Measurements from ENCODE around the gene PAK4. TPM values are rescaled to one million over a fixed set of nuclear protein-coding genes. Genes with fewer than 3 reads are reported as not detected.
"Not testable (repeated sequence)": the region's sequence is repeated elsewhere in the genome, so short reads cannot be mapped to it uniquely, and the experiment has no call there.

The PAK4 gene
- polyA plus RNA-seq, 1 of the 3 experiments (the other 2 are of a cell fraction) = 36.4 TPM

DNA sequence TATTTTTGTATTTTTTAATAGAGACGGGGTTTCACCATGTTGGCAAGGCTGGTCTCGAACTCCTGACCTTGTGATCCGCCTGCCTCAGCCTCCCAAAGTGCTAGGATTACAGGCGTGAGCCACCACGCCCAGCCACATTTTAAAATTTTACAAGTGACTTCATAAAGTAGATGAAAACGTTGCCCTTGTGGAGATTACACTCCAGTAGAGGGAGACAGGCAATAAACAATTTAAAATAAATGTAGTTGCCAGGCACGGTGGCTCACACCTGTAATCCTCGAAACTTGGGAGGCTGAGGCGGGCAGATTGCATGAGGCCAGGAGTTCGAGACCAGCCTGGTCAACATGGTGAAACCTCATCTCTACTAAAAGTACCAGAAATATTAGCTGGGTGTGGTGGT lies 93.5 kb downstream of the PAK4 start:
- WGBS (ENCODE audit: low lambda C conversion rate) = 12% methylated on average over 10 of the region's 10 CpGs
- CTCF ChIA-PET = interaction anchor here (1.0 kb wide), 1 partner anchor 167 kb away, joined by 3 read pairs; no protein-coding TSS in a partner anchor
- POLR2A ChIA-PET; H3K79me2 ChIP-seq (ENCODE audit: insufficient read depth); H3F3A ChIP-seq (replicated peaks; ENCODE audit: insufficient read depth); H3K9ac ChIP-seq; H3K4me1 ChIP-seq (ENCODE audit: control insufficient read depth in 1 of 2, insufficient read depth in 2 of 2, low read depth in 1 of 2, low read length in 1 of 2); H3K36me3 ChIP-seq (replicated peaks in 1 of 2; ENCODE audit: control insufficient read depth in 1 of 2, insufficient read depth in 2 of 2, low read length in 1 of 2); H3K9me2 ChIP-seq; H3K4me2 ChIP-seq; H4K20me1 ChIP-seq (ENCODE audit: insufficient read depth); H3K9me3 ChIP-seq; H3K27me3 ChIP-seq (ENCODE audit: insufficient read depth); H3K4me3 ChIP-seq (ENCODE audit: low read depth in 2 of 2, low read length in 1 of 2); DNase-seq; H3K27ac ChIP-seq (ENCODE audit: low read depth in 2 of 2, low read length in 1 of 2); H2AFZ ChIP-seq (ENCODE audit: low read depth): not testable (repeated sequence)
- 0 out of 2 replicates have a peak, but pooled peaks have one; percentile 6 for TF ChIP-seq RAD21 (IDR thresholded peaks at IDR 0.05; ENCODE audit: low read length)

DNA sequence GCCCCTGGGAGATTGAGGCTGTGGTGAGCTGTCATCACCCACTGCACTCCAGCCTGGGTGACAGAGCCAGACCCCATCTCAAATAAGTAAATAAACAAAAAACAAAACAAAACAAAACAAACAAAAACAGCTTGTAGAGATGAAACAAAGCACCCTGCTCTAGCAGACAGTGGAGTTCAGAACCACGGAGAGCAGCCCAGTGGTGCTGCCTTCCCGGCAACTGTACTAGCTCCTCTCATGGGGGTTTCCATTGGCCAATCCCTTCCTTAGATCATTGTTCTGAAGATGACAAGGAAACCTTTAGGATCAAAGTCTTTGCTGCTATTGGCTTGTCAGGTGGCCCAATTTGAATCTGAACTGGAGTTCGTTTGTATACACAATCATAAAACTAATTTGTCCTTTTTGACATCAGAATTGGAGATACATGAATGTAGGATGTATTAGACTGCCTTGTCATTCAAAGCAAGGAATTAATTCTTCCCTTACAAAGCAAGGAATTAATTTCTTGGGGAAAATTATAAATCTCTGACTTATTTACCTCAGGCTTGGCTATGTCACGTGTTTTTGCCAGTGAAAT lies 98.2 kb downstream of the PAK4 start:
- no peaks in the 10 kb centered on the region for H3K79me2 ChIP-seq (ENCODE audit: insufficient read depth)
- H3K36me3 ChIP-seq (replicated peaks in 1 of 2; ENCODE audit: control insufficient read depth in 1 of 2, insufficient read depth in 2 of 2, low read length in 1 of 2) = no peaks in the 10 kb centered on the region
- no peak overlapping the region for H3K27ac ChIP-seq (ENCODE audit: low read depth in 2 of 2, low read length in 1 of 2)
- H4K20me1 ChIP-seq (ENCODE audit: insufficient read depth) = no peaks in the 10 kb centered on the region
- POLR2A ChIA-PET = no interaction called here
- no peak overlapping the region for H3K4me3 ChIP-seq (ENCODE audit: low read depth in 2 of 2, low read length in 1 of 2)
- 29% methylated on average over 4 of the region's 4 CpGs for whole genome bisulfite sequencing (ENCODE audit: low lambda C conversion rate)
- no peaks in the 10 kb centered on the region; the same call in 1 of the 2 replicates for H3K27me3 ChIP-seq (ENCODE audit: insufficient read depth)
- H3K4me2 ChIP-seq = no peak overlapping the region
- H3K9ac ChIP-seq = no peak overlapping the region
- CTCF ChIA-PET = no interaction called here
- no peaks in the 10 kb centered on the region for H3K9me2 ChIP-seq
- no peaks in the 10 kb centered on the region for H3F3A ChIP-seq (replicated peaks; ENCODE audit: insufficient read depth)
- no peak overlapping the region for H2AFZ ChIP-seq (ENCODE audit: low read depth)
- no peaks in the 10 kb centered on the region for H3K9me3 ChIP-seq
- no peaks in the 10 kb centered on the region for H3K4me1 ChIP-seq (ENCODE audit: control insufficient read depth in 1 of 2, insufficient read depth in 2 of 2, low read depth in 1 of 2, low read length in 1 of 2)
- TF ChIP-seq RFX5 (IDR thresholded peaks at IDR 0.05; ENCODE audit: low read length) = peak; percentile 65; the same call in 1 of the 2 replicates
- TF ChIP-seq, protein P1, sequence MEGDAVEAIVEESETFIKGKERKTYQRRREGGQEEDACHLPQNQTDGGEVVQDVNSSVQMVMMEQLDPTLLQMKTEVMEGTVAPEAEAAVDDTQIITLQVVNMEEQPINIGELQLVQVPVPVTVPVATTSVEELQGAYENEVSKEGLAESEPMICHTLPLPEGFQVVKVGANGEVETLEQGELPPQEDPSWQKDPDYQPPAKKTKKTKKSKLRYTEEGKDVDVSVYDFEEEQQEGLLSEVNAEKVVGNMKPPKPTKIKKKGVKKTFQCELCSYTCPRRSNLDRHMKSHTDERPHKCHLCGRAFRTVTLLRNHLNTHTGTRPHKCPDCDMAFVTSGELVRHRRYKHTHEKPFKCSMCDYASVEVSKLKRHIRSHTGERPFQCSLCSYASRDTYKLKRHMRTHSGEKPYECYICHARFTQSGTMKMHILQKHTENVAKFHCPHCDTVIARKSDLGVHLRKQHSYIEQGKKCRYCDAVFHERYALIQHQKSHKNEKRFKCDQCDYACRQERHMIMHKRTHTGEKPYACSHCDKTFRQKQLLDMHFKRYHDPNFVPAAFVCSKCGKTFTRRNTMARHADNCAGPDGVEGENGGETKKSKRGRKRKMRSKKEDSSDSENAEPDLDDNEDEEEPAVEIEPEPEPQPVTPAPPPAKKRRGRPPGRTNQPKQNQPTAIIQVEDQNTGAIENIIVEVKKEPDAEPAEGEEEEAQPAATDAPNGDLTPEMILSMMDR (IDR thresholded peaks at IDR 0.05) = no peak
- TF ChIP-seq, protein P2, sequence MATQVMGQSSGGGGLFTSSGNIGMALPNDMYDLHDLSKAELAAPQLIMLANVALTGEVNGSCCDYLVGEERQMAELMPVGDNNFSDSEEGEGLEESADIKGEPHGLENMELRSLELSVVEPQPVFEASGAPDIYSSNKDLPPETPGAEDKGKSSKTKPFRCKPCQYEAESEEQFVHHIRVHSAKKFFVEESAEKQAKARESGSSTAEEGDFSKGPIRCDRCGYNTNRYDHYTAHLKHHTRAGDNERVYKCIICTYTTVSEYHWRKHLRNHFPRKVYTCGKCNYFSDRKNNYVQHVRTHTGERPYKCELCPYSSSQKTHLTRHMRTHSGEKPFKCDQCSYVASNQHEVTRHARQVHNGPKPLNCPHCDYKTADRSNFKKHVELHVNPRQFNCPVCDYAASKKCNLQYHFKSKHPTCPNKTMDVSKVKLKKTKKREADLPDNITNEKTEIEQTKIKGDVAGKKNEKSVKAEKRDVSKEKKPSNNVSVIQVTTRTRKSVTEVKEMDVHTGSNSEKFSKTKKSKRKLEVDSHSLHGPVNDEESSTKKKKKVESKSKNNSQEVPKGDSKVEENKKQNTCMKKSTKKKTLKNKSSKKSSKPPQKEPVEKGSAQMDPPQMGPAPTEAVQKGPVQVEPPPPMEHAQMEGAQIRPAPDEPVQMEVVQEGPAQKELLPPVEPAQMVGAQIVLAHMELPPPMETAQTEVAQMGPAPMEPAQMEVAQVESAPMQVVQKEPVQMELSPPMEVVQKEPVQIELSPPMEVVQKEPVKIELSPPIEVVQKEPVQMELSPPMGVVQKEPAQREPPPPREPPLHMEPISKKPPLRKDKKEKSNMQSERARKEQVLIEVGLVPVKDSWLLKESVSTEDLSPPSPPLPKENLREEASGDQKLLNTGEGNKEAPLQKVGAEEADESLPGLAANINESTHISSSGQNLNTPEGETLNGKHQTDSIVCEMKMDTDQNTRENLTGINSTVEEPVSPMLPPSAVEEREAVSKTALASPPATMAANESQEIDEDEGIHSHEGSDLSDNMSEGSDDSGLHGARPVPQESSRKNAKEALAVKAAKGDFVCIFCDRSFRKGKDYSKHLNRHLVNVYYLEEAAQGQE (IDR thresholded peaks at IDR 0.05; ENCODE audit: low read depth, low read length) = peak; percentile 98
- DNase-seq = no peak

DNA sequence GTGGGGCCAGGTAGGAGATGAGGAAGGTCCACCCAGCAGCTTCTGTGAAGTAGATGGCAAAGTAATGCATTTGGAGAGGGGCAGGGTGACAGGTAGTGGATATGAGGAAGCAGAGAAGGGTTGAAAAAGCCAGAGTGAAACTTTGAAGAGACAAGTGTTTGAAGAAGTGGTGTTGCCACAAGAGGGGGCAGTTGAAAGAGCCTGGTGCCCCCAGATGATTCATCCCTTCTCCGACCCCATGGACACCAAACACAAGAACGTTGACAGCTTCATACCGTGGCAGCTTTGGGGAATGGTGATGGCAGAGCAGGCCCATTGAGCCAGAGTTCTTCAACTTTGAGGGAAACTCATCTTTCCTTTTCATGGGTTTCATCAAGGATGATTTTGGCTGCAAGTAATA lies 99.3 kb downstream of the PAK4 start:
- no peak for DNase-seq
- Histone ChIP-seq H3K4me1 (ENCODE audit: control insufficient read depth in 1 of 2, insufficient read depth in 2 of 2, low read depth in 1 of 2, low read length in 1 of 2) (no peaks in the 10 kb centered on the region), H3K4me2 (no peak overlapping the region), H3F3A (replicated peaks; ENCODE audit: insufficient read depth) (no peaks in the 10 kb centered on the region), H3K9me2 (no peaks in the 10 kb centered on the region), H3K9me3 (no peaks in the 10 kb centered on the region), H2AFZ (ENCODE audit: low read depth) (no peak overlapping the region), H4K20me1 (ENCODE audit: insufficient read depth) (no peaks in the 10 kb centered on the region), H3K27me3 (ENCODE audit: insufficient read depth) (no peaks in the 10 kb centered on the region), H3K79me2 (ENCODE audit: insufficient read depth) (no peaks in the 10 kb centered on the region), H3K4me3 (ENCODE audit: low read depth in 2 of 2, low read length in 1 of 2) (no peak overlapping the region), H3K36me3 (replicated peaks in 1 of 2; ENCODE audit: control insufficient read depth in 1 of 2, insufficient read depth in 2 of 2, low read length in 1 of 2) (no peaks in the 10 kb centered on the region), H3K27ac (ENCODE audit: low read depth in 2 of 2, low read length in 1 of 2) (no peak overlapping the region), H3K9ac (no peak overlapping the region)
- POLR2A ChIA-PET = no interaction called here
- TF ChIP-seq, protein P3, sequence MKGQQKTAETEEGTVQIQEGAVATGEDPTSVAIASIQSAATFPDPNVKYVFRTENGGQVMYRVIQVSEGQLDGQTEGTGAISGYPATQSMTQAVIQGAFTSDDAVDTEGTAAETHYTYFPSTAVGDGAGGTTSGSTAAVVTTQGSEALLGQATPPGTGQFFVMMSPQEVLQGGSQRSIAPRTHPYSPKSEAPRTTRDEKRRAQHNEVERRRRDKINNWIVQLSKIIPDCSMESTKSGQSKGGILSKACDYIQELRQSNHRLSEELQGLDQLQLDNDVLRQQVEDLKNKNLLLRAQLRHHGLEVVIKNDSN (IDR thresholded peaks at IDR 0.05; ENCODE audit: borderline replicate concordance, low read depth) = no peak
- TF ChIP-seq FOSL2 (IDR thresholded peaks at IDR 0.05; ENCODE audit: borderline replicate concordance, low read depth) (no peak), TAF1 (IDR thresholded peaks at IDR 0.05; ENCODE audit: borderline replicate concordance, low read depth, low read length) (no peak), NRF1 (IDR thresholded peaks at IDR 0.05; ENCODE audit: low read depth, low read length) (no peak), CHD2 (IDR thresholded peaks at IDR 0.05; ENCODE audit: low read length, partially characterized antibody) (no peak), MEF2A (IDR thresholded peaks at IDR 0.05; ENCODE audit: borderline replicate concordance, low read depth) (no peak), JUND (IDR thresholded peaks at IDR 0.05) (no peak), GATA2 (CRISPR knock-in tag; IDR thresholded peaks at IDR 0.05) (no peak)
- TF ChIP-seq, protein P4, sequence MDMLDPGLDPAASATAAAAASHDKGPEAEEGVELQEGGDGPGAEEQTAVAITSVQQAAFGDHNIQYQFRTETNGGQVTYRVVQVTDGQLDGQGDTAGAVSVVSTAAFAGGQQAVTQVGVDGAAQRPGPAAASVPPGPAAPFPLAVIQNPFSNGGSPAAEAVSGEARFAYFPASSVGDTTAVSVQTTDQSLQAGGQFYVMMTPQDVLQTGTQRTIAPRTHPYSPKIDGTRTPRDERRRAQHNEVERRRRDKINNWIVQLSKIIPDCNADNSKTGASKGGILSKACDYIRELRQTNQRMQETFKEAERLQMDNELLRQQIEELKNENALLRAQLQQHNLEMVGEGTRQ (IDR thresholded peaks at IDR 0.05; ENCODE audit: borderline replicate concordance, low read depth, low read length) = no peak
- TF ChIP-seq, protein P5, sequence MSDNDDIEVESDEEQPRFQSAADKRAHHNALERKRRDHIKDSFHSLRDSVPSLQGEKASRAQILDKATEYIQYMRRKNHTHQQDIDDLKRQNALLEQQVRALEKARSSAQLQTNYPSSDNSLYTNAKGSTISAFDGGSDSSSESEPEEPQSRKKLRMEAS (IDR thresholded peaks at IDR 0.05; ENCODE audit: low read depth) = no peak
- 34% methylated on average over 3 of the region's 3 CpGs for WGBS (ENCODE audit: low lambda C conversion rate)
- CTCF ChIA-PET = no interaction called here
